ENCODE data around the gene WFIKKN1. TPM values are rescaled to one million over a fixed set of nuclear protein-coding genes. Genes with fewer than 3 reads are reported as not detected.

The WFIKKN1 gene
- total and polyA plus RNA-seq, 2 of the 4 experiments (the other 2 are of a cell fraction) = 0.10 TPM; not detected in 1

DNA sequence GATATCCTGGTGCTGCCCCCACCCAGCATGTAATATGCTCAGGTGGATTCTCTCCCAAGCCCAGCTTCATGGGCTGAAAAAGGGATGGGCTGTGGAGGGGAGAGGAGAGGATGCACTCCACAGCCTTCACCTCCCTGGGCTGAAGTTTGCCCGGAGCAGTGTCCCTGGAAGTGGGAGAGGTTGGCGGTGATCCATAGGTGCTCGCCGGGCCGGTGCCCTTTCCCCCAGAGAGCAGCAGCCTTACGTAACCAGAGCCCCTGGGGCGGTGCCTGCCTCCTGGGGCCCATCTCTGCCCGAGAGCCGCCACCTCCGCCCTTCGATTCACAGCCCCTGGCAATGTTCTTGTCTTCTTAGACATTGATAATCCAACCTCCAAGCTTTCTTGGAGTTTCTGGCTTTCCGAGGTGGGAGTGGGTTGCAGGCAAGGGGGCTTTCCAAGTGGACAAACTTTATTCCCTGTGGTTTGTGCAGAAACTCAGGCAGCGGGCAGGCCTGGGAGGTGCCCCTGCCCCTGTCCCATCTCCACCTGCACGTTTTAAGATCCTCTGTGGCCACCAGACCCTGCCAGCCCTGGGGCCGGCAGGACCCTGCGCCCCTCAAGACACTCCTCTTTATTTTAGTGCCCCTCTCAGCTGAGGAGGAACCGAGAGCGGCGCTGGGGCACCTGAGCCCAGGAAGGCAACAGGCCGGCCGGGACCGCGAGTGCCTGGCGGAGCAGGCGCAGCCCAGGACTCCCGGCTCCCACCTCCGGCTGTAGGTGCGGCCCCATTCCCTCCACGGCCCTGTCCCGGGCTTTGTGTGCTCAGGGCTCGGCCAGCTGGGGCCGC, 15.3 kb downstream of the WFIKKN1 start (continued):
- no peak for TF ChIP-seq SMC3 (IDR thresholded peaks at IDR 0.05; ENCODE audit: low read depth, low read length)

DNA sequence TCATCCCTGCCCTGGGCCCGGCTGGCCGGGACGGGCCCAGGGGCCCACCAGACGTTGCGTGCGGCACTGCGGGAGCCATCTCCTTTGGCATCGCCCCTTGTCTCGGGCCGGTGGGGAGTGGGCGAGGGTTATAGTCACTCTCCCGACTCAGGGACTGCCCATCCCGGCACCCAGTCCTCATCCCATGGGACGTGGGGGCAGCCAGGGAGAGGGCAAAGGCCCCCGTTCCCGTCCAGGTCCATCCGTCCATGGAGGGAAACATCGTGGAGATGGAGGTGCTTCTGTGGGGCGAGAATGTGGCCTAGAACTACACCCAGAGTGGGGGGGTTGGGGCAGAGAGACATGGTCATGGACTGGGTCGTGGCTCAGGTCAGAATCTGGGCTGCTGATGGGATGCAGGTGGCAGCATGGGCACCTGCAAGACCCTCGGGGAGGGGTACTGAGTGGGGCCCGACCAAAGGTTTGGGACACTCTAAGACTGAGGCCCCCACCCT, 15.9 kb downstream of the WFIKKN1 start:
- H3K18ac ChIP-seq (ENCODE audit: low read depth, low read length) = no peak overlapping the region
- dilution Hi-C loops (cut with HindIII; ENCODE audit: low sequenced_read_pairs, unreplicated experiment) = no loop called here
- CTCF ChIA-PET = no interaction called here
- H3K27me3 ChIP-seq (ENCODE audit: control insufficient read depth, insufficient read depth, low read length) = no peaks in the 10 kb centered on the region
- no peak overlapping the region for H2BK120ac ChIP-seq (ENCODE audit: low read depth, low read length)
- BruUV-seq (replicated peaks) = no TSS peak
- H3K4ac ChIP-seq (ENCODE audit: low read depth, low read length) = no peak overlapping the region
- no peaks in the 10 kb centered on the region; the same call in 1 of the 2 replicates for H4K20me1 ChIP-seq (ENCODE audit: insufficient read depth, low read length)
- no peak overlapping the region for H3K23ac ChIP-seq (ENCODE audit: low read depth, low read length)
- H2AK9ac ChIP-seq (replicated peaks; ENCODE audit: low read depth, low read length, poor library complexity) = no peak overlapping the region
- H2BK20ac ChIP-seq (ENCODE audit: low read depth, low read length) = no peak overlapping the region
- no peak overlapping the region for H3K4me3 ChIP-seq (ENCODE audit: insufficient read depth, low read depth, low read length)
- no peak overlapping the region for H3K56ac ChIP-seq (ENCODE audit: extremely low read depth, insufficient read depth, low read length)
- H3K36me3 ChIP-seq (ENCODE audit: control insufficient read depth, insufficient read depth, low read length) = no peaks in the 10 kb centered on the region
- no peak overlapping the region for H2BK15ac ChIP-seq (ENCODE audit: low read depth, low read length)
- no peak overlapping the region for H2BK5ac ChIP-seq (ENCODE audit: low read depth, low read length, poor library complexity, severe bottlenecking)
- no peak overlapping the region for H3K9ac ChIP-seq (ENCODE audit: low read depth, low read length)
- WGBS, 2 experiments (ENCODE audit: extremely low coverage in 2 of 2, insufficient read length in 1 of 2) = 87% methylated on average over 3 of the region's 22 CpGs; no CpG with 5 or more reads in 1 of the 2 experiments
- H3K4me2 ChIP-seq (ENCODE audit: low read depth, low read length) = no peak overlapping the region
- DNase-seq (no peak), ATAC-seq (ENCODE audit: low read depth) (no peak)
- H3K9me1 ChIP-seq (ENCODE audit: insufficient read depth, low read length) = peaks cover 15% of the 10 kb centered on the region
- H4K8ac ChIP-seq (ENCODE audit: low read depth in 2 of 2, low read length in 2 of 2) = no peak overlapping the region
- H3K4me1 ChIP-seq (ENCODE audit: control insufficient read depth, insufficient read depth, low read length) = peaks cover 21% of the 10 kb centered on the region
- no peak overlapping the region for H3K14ac ChIP-seq (replicated peaks; ENCODE audit: low read depth, low read length)
- intact Hi-C loops (cut with micrococcal nuclease) = no loop called here
- in situ Hi-C loops (cut with MboI; ENCODE audit: low sequenced_read_pairs) = loop anchor here (10.0 kb wide), 1 partner anchor 252 kb away; the partner anchor contains the start of gene NME4
- no peak overlapping the region for H3K27ac ChIP-seq (ENCODE audit: insufficient read depth, low read length)
- POLR2A ChIA-PET (ENCODE audit: unreplicated experiment) = no interaction called here
- H4K91ac ChIP-seq (ENCODE audit: insufficient read depth, low read depth, low read length) = no peak overlapping the region
- H2AFZ ChIP-seq (replicated peaks; ENCODE audit: low read length, poor library complexity) = peak overlapping the region; percentile 23
- no peak overlapping the region for H4K5ac ChIP-seq (ENCODE audit: low read depth, low read length)
- H2AK5ac ChIP-seq (ENCODE audit: low read depth, low read length) = no peak overlapping the region
- no peaks in the 10 kb centered on the region for H3K9me3 ChIP-seq (ENCODE audit: control insufficient read depth, insufficient read depth, low read length)
- H3K79me1 ChIP-seq (ENCODE audit: low read depth in 1 of 2, low read length in 2 of 2) = peaks cover 13 to 55% of the 10 kb centered on the region in 2 experiments; a peak in 3 of 4 replicates
- TF ChIP-seq, protein P1, sequence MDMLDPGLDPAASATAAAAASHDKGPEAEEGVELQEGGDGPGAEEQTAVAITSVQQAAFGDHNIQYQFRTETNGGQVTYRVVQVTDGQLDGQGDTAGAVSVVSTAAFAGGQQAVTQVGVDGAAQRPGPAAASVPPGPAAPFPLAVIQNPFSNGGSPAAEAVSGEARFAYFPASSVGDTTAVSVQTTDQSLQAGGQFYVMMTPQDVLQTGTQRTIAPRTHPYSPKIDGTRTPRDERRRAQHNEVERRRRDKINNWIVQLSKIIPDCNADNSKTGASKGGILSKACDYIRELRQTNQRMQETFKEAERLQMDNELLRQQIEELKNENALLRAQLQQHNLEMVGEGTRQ (IDR thresholded peaks at IDR 0.05; ENCODE audit: low read depth, low read length) = no peak
- no peak for TF ChIP-seq CHD1 (IDR thresholded peaks at IDR 0.05; ENCODE audit: low read depth, low read length)
- TF ChIP-seq, protein P2, sequence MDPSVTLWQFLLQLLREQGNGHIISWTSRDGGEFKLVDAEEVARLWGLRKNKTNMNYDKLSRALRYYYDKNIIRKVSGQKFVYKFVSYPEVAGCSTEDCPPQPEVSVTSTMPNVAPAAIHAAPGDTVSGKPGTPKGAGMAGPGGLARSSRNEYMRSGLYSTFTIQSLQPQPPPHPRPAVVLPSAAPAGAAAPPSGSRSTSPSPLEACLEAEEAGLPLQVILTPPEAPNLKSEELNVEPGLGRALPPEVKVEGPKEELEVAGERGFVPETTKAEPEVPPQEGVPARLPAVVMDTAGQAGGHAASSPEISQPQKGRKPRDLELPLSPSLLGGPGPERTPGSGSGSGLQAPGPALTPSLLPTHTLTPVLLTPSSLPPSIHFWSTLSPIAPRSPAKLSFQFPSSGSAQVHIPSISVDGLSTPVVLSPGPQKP (IDR thresholded peaks at IDR 0.05; ENCODE audit: borderline replicate concordance, low read depth, low read length) = no peak
- no peak for TF ChIP-seq RCOR1 (IDR thresholded peaks at IDR 0.05; ENCODE audit: insufficient replicate concordance, low read length)
- TF ChIP-seq, protein P3, sequence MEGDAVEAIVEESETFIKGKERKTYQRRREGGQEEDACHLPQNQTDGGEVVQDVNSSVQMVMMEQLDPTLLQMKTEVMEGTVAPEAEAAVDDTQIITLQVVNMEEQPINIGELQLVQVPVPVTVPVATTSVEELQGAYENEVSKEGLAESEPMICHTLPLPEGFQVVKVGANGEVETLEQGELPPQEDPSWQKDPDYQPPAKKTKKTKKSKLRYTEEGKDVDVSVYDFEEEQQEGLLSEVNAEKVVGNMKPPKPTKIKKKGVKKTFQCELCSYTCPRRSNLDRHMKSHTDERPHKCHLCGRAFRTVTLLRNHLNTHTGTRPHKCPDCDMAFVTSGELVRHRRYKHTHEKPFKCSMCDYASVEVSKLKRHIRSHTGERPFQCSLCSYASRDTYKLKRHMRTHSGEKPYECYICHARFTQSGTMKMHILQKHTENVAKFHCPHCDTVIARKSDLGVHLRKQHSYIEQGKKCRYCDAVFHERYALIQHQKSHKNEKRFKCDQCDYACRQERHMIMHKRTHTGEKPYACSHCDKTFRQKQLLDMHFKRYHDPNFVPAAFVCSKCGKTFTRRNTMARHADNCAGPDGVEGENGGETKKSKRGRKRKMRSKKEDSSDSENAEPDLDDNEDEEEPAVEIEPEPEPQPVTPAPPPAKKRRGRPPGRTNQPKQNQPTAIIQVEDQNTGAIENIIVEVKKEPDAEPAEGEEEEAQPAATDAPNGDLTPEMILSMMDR (conservative IDR thresholded peaks at IDR 0.05; ENCODE audit: low read depth, low read length) = no peak
- no peak for TF ChIP-seq RAD21 (IDR thresholded peaks at IDR 0.05; ENCODE audit: low read length)
- no peak for TF ChIP-seq NFE2L2 (IDR thresholded peaks at IDR 0.05; ENCODE audit: low read depth, low read length)
- no peak for TF ChIP-seq CEBPB (IDR thresholded peaks at IDR 0.05; ENCODE audit: low read depth, low read length)
- no peak for TF ChIP-seq FOS (IDR thresholded peaks at IDR 0.05; ENCODE audit: low read depth, low read length)
- no peak for TF ChIP-seq RFX5 (IDR thresholded peaks at IDR 0.05; ENCODE audit: low read depth, low read length)
- TF ChIP-seq MAFK (IDR thresholded peaks at IDR 0.05; ENCODE audit: low read depth, low read length) = no peak
- TF ChIP-seq SMC3 (IDR thresholded peaks at IDR 0.05; ENCODE audit: low read depth, low read length) = no peak
